HCT116 (cell line): Measurements from ENCODE around the gene PRR36. TPM values are rescaled to one million over a fixed set of nuclear protein-coding genes. Genes with fewer than 3 reads are reported as not detected.

Experiments used
- ATAC-seq: fragments of 200-7000 bp; cut with Tn5 transposase; 2 replicates; pipeline ENCODE4 v1.9.1; 2020; ENCODE audit warnings: mild to moderate bottlenecking, moderate library complexity
- BruUV-seq: library from RNA; stranded (reverse); fragments of 400-500 nt; replicated peaks from 2 replicates; lab custom pipeline; 2021; lab: Mats Ljungman, UMichigan
- CTCF ChIA-PET: fragments of 300-600 bp; sonication (Branson Sonifier 250); formaldehyde crosslinking; loops from one replicate; lab custom pipeline; 2021; ENCODE audit warnings: antibody characterized with exemption; lab: Charles Lee
- POLR2A ChIA-PET: fragments of 300-600, 350-600 bp; sonication (Branson Sonifier 250); formaldehyde crosslinking; loops from one replicate; lab custom pipeline; 2021; ENCODE audit warnings: antibody characterized with exemption; lab: Charles Lee
- RAD21 ChIA-PET, 2 experiments: fragments of 300-600 bp; sonication (Branson Sonifier 250); formaldehyde crosslinking; loops; one replicate each; lab custom pipeline; 2023; ENCODE audit warnings: low total read pairs in 2 of 2; ENCODE audit not compliant: uncharacterized antibody in 2 of 2, unreplicated experiment in 2 of 2, low non-redundant PET in 1 of 2; lab: Charles Lee
- DNase-seq: peaks from one replicate; pipeline ENCODE4 v3.0.0-alpha.2; 2010; ENCODE audit warnings: low read depth, low spot score
- H2AFZ ChIP-seq: fragments of 200-600 bp; shearing (Covaris generic), sonication (generic); 2 replicates; pipeline ENCODE4 v1.6.1; 2017; ENCODE audit warnings: low read depth, mixed run types, mixed read lengths, antibody characterized with exemption, low read length; ENCODE audit not compliant: poor library complexity, severe bottlenecking
- H3K27ac ChIP-seq: 2 replicates; pipeline ENCODE4 v1.5.1; 2012; ENCODE audit warnings: low read depth, low read length
- H3K27me3 ChIP-seq: fragments of 200-600 bp; sonication (generic); 2 replicates; pipeline ENCODE4 v1.6.1; 2016; ENCODE audit warnings: mixed run types, low read length, mixed read lengths; ENCODE audit not compliant: insufficient read depth
- H3K36me3 ChIP-seq, 2 experiments: fragments of 200-500 bp in 1 of 2; fragments of 200-600 bp in 1 of 2; sonication (Bioruptor generic) in 1 of 2; sonication (generic) in 1 of 2; 2 replicates each; pipeline versions ENCODE4 v1.5.1 to v1.6.1; 2014 to 2016; ENCODE audit warnings: low read length in 2 of 2, inconsistent platforms in 1 of 2, mixed read lengths in 1 of 2, mixed run types in 1 of 2; ENCODE audit not compliant: insufficient read depth in 2 of 2, control insufficient read depth in 1 of 2
- H3K4me1 ChIP-seq, 2 experiments: fragments of 200-600 bp in 1 of 2; sonication (generic) in 1 of 2; 2 replicates each; pipeline versions ENCODE4 v1.5.1 to v1.6.1; 2012 to 2017; ENCODE audit warnings: low read length in 2 of 2, inconsistent platforms in 1 of 2, mild to moderate bottlenecking in 1 of 2, mixed read lengths in 1 of 2, mixed run types in 1 of 2, moderate library complexity in 1 of 2; ENCODE audit not compliant: insufficient read depth in 2 of 2, control insufficient read depth in 1 of 2
- H3K4me2 ChIP-seq: fragments of 200-600 bp; sonication (generic); 2 replicates; pipeline ENCODE4 v1.6.1; 2017; ENCODE audit warnings: mixed run types, low read length, mixed read lengths
- H3K4me3 ChIP-seq, 2 experiments: fragments of 200-600 bp in 1 of 2; sonication (generic) in 1 of 2; replicated peaks in 1 of 2; 2 replicates each; pipeline ENCODE4 v1.5.1; 2011 to 2016; ENCODE audit warnings: low read length in 2 of 2, control low read depth in 1 of 2, low read depth in 1 of 2, mild to moderate bottlenecking in 1 of 2, mixed read lengths in 1 of 2, mixed run types in 1 of 2
- H3K79me2 ChIP-seq: fragments of 200-600 bp; sonication (generic); 2 replicates; pipeline ENCODE4 v1.6.1; 2017; ENCODE audit warnings: mild to moderate bottlenecking, mixed run types, low read length, moderate library complexity, mixed read lengths; ENCODE audit not compliant: insufficient read depth
- H3K9ac ChIP-seq: fragments of 200-600 bp; sonication (generic); 2 replicates; pipeline ENCODE4 v1.6.1; 2016; ENCODE audit warnings: low read length, mixed read lengths
- H3K9me2 ChIP-seq: fragments of 200-600 bp; sonication (generic), shearing (Covaris generic); 2 replicates; pipeline ENCODE4 v1.6.1; 2017; ENCODE audit warnings: mixed run types, mild to moderate bottlenecking, moderate library complexity; ENCODE audit not compliant: insufficient read depth
- H3K9me3 ChIP-seq, 2 experiments: fragments of 200-500 bp in 1 of 2; fragments of 200-600 bp in 1 of 2; sonication (Bioruptor generic) in 1 of 2; sonication (generic) in 1 of 2; 2 replicates each; pipeline ENCODE4 v1.6.1; 2014 to 2017; ENCODE audit warnings: low read length in 2 of 2, mixed read lengths in 2 of 2, inconsistent platforms in 1 of 2, low read depth in 1 of 2, mild to moderate bottlenecking in 1 of 2, mixed run types in 1 of 2, moderate library complexity in 1 of 2; ENCODE audit not compliant: control insufficient read depth in 1 of 2, insufficient read depth in 1 of 2
- H4K20me1 ChIP-seq: fragments of 200-600 bp; sonication (generic), shearing (Covaris generic); 2 replicates; pipeline ENCODE4 v1.6.1; 2017; ENCODE audit warnings: mixed run types, mild to moderate bottlenecking, moderate library complexity; ENCODE audit not compliant: insufficient read depth
- ATF3 ChIP-seq: IDR thresholded peaks from 2 replicates; pipeline ENCODE4 v1.6.1; 2012
- CBX3 ChIP-seq: IDR thresholded peaks from 2 replicates; pipeline ENCODE4 v1.6.1; 2012; ENCODE audit warnings: low read depth
- CEBPB ChIP-seq: IDR thresholded peaks from 2 replicates; pipeline ENCODE4 v1.6.1; 2012; ENCODE audit warnings: low read depth
- EGR1 ChIP-seq: IDR thresholded peaks from 2 replicates; pipeline ENCODE4 v1.6.1; 2012; ENCODE audit warnings: low read depth
- ELF1 ChIP-seq: IDR thresholded peaks from 2 replicates; pipeline ENCODE4 v1.6.1; 2012; ENCODE audit warnings: low read depth, borderline replicate concordance
- FOSL1 ChIP-seq: IDR thresholded peaks from 2 replicates; pipeline ENCODE4 v1.6.1; 2012; ENCODE audit warnings: low read depth
- JUND ChIP-seq: IDR thresholded peaks from 2 replicates; pipeline ENCODE4 v1.6.1; 2012
- POLR2AphosphoS5 ChIP-seq: IDR thresholded peaks from 2 replicates; pipeline ENCODE4 v1.6.1; 2011; ENCODE audit warnings: mild to moderate bottlenecking, low read depth, low read length, moderate library complexity
- RAD21 ChIP-seq: IDR thresholded peaks from 2 replicates; pipeline ENCODE4 v1.6.1; 2012; ENCODE audit warnings: low read depth, mild to moderate bottlenecking
- REST ChIP-seq: IDR thresholded peaks from 2 replicates; pipeline ENCODE4 v1.6.1; 2012; ENCODE audit warnings: low read depth
- SP1 ChIP-seq: IDR thresholded peaks from 2 replicates; pipeline ENCODE4 v1.6.1; 2012; ENCODE audit warnings: low read depth
- SRF ChIP-seq: IDR thresholded peaks from 2 replicates; pipeline ENCODE4 v1.6.1; 2012; ENCODE audit warnings: low read depth
- TCF7L2 ChIP-seq: IDR thresholded peaks from 2 replicates; pipeline ENCODE4 v1.7.0; 2011; ENCODE audit warnings: borderline replicate concordance, inconsistent platforms; ENCODE audit not compliant: insufficient read depth, insufficient read length; ENCODE audit errors: extremely low read depth
- ZNF274 ChIP-seq: fragments of 200-500 bp; sonication (Bioruptor generic); IDR thresholded peaks from 2 replicates; pipeline ENCODE4 v1.6.1; 2014; ENCODE audit warnings: mild to moderate bottlenecking, low read depth, low read length, inconsistent platforms
- intact Hi-C: fragments of 100-400 bp; cut with micrococcal nuclease; formaldehyde crosslinking; loops from 2 replicates; pipeline ENCODE4 v1.10.0; 2022
- total RNA-seq: library from RNA; stranded (reverse); gene quantifications from one replicate; pipeline ENCODE4 v1.2.1, GENCODE V29; 2021; ENCODE audit not compliant: unreplicated experiment
- TF ChIP-seq, protein P1 (sequence below), 3 experiments: fragments of 200-600 bp in 1 of 3; sonication (generic) in 1 of 3; IDR thresholded peaks in 2 of 3; conservative IDR thresholded peaks in 1 of 3; 2 replicates each; pipeline ENCODE4 v1.5.1; 2012 to 2017; ENCODE audit warnings: low read depth in 2 of 3, low read length in 2 of 3, antibody characterized with exemption in 1 of 3, borderline replicate concordance in 1 of 3, control low read depth in 1 of 3, mild to moderate bottlenecking in 1 of 3, mixed read lengths in 1 of 3, mixed run types in 1 of 3, moderate library complexity in 1 of 3; ENCODE audit not compliant: insufficient read depth in 1 of 3
- TF ChIP-seq, protein P2 (sequence below): IDR thresholded peaks from 2 replicates; pipeline ENCODE4 v1.6.1; 2012

PRR36 gene
- total RNA-seq, 1 experiment from 2014 or later: 7.5 TPM

DNA sequence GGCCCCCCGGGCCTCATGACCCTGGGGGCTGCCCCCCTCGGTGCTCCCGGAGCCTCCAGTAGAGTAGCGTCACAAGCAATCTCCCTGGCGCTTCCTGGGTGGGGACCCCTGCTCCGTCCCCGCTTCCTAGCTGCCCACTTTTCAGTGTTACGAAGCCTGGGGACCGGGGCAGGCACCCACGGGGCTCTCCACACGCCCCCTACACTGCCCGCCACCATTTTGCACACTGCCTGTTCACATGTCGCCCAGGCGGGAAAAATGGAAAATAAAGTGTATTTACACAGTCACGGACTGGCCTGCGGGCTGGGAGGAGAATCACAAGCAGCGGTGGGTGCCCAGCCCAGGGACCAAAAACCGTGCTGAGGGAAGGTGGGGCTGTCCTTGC lies 9.5 kb downstream of the PRR36 start:
- no peaks in the 10 kb centered on the region for H3K27me3 ChIP-seq
- no peaks in the 10 kb centered on the region for H3K36me3 ChIP-seq
- no peaks in the 10 kb centered on the region for H3K9me3 ChIP-seq
- ChIA-PET RAD21 (no interaction called here), POLR2A (no interaction called here), CTCF (no interaction called here)
- no peaks in the 10 kb centered on the region for H4K20me1 ChIP-seq
- intact Hi-C loops: no loop called here
- BruUV-seq: no TSS peak
- no peak overlapping the region for H2AFZ ChIP-seq
- TF ChIP-seq SRF (no peak), EGR1 (no peak), TCF7L2 (no peak), ZNF274 (no peak), POLR2AphosphoS5 (no peak), RAD21 (no peak), ATF3 (no peak), CEBPB (no peak), REST (no peak), FOSL1 (no peak), ELF1 (no peak), JUND (no peak), CBX3 (no peak), SP1 (no peak)
- TF ChIP-seq, protein P1, sequence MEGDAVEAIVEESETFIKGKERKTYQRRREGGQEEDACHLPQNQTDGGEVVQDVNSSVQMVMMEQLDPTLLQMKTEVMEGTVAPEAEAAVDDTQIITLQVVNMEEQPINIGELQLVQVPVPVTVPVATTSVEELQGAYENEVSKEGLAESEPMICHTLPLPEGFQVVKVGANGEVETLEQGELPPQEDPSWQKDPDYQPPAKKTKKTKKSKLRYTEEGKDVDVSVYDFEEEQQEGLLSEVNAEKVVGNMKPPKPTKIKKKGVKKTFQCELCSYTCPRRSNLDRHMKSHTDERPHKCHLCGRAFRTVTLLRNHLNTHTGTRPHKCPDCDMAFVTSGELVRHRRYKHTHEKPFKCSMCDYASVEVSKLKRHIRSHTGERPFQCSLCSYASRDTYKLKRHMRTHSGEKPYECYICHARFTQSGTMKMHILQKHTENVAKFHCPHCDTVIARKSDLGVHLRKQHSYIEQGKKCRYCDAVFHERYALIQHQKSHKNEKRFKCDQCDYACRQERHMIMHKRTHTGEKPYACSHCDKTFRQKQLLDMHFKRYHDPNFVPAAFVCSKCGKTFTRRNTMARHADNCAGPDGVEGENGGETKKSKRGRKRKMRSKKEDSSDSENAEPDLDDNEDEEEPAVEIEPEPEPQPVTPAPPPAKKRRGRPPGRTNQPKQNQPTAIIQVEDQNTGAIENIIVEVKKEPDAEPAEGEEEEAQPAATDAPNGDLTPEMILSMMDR (IDR thresholded peaks at IDR 0.05 in 2 of 3, conservative IDR thresholded peaks at IDR 0.05 in 1 of 3; ENCODE audit: borderline replicate concordance in 1 of 3, insufficient read depth in 1 of 3, low read depth in 2 of 3, low read length in 2 of 3): no peak
- TF ChIP-seq, protein P2, sequence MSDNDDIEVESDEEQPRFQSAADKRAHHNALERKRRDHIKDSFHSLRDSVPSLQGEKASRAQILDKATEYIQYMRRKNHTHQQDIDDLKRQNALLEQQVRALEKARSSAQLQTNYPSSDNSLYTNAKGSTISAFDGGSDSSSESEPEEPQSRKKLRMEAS: no peak
- H3K9me2 ChIP-seq: no peaks in the 10 kb centered on the region
- no peak overlapping the region for H3K27ac ChIP-seq
- no peak overlapping the region for H3K4me2 ChIP-seq
- no peaks in the 10 kb centered on the region for H3K79me2 ChIP-seq
- peaks cover 10 to 35% of the 10 kb centered on the region in 2 experiments for H3K4me1 ChIP-seq
- H3K4me3 ChIP-seq: no peak overlapping the region
- no peak overlapping the region for H3K9ac ChIP-seq
- ATAC-seq: no peak
- DNase-seq: no peak
